ENCODE measurements around the gene GRHL3.

DNA sequence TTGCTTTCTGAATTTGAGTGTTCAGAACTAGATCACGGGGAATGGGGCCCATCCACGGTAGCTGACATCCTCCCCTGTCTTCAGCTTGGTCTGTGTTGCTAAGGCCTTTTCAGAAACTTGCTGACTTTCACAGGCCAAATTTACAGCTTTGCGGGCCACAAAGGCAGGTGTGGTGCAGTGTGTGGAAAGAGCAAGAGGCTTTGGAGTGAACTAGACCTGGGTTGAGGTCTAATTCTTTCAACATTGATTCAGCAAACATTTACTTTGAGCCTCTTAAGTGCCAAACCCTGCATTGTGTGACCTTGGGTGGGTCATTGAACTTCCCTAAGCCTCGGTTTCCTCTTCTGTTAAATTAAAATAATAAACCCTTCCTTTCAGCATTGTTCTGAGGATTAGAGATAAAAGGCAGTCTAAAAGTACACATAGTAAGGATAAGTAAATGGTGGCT is 70.1 kb downstream of the GRHL3 start:
- TF ChIP-seq, protein P1, sequence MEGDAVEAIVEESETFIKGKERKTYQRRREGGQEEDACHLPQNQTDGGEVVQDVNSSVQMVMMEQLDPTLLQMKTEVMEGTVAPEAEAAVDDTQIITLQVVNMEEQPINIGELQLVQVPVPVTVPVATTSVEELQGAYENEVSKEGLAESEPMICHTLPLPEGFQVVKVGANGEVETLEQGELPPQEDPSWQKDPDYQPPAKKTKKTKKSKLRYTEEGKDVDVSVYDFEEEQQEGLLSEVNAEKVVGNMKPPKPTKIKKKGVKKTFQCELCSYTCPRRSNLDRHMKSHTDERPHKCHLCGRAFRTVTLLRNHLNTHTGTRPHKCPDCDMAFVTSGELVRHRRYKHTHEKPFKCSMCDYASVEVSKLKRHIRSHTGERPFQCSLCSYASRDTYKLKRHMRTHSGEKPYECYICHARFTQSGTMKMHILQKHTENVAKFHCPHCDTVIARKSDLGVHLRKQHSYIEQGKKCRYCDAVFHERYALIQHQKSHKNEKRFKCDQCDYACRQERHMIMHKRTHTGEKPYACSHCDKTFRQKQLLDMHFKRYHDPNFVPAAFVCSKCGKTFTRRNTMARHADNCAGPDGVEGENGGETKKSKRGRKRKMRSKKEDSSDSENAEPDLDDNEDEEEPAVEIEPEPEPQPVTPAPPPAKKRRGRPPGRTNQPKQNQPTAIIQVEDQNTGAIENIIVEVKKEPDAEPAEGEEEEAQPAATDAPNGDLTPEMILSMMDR (IDR thresholded peaks at IDR 0.05) = no peak
- TF ChIP-seq POLR2AphosphoS5 (IDR thresholded peaks at IDR 0.05) (no peak), EP300 (IDR thresholded peaks at IDR 0.05) (no peak), POLR2A (IDR thresholded peaks at IDR 0.05) (no peak)
